Esophagus muscularis mucosa (tissue), 3 donors: ENCODE measurements around the gene SCNN1B.

Source experiments
- POLR2A ChIP-seq: fragments of 450-650 bp; IDR thresholded peaks from one replicate; pipeline ENCODE4 v1.6.1; 2017; ENCODE audit warnings: antibody characterized with exemption, moderate library complexity, mild to moderate bottlenecking, low read depth
- POLR2AphosphoS5 ChIP-seq, 2 donors: sonication (generic); formaldehyde crosslinking; IDR thresholded peaks; one replicate each; pipeline ENCODE4 v1.6.1; 2017; ENCODE audit warnings: antibody characterized with exemption in 2 of 2
- TF ChIP-seq, protein P1 (sequence below), 3 experiments: fragments of 200-600 bp in 2 of 3; fragments of 450-650 bp in 1 of 3; sonication (generic) in 2 of 3; IDR thresholded peaks; one replicate each; pipeline ENCODE4 v1.5.1; 2017 to 2019; ENCODE audit warnings: antibody characterized with exemption in 3 of 3, mild to moderate bottlenecking in 2 of 3, moderate library complexity in 1 of 3

DNA sequence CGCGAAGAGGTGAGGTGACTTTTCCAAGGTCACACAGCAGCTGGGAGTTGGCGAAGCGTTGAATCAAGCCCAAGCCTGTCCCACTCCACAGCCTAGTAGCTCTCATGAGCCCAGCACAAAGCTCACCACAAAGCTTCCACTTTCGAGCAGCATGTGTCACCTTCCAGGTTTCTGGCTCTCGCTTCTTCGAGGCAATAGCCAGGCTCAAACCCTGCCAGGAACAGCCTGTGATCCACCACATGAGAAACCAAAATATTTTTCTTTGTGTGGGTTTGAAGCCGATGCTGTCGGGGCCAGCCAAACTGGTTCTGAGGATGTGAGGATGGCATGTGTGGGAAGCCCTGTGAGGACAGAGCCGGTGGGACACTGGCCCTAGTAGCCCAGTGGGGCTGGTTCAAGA lies 82.8 kb downstream of the SCNN1B start:
- TF ChIP-seq, protein P1, sequence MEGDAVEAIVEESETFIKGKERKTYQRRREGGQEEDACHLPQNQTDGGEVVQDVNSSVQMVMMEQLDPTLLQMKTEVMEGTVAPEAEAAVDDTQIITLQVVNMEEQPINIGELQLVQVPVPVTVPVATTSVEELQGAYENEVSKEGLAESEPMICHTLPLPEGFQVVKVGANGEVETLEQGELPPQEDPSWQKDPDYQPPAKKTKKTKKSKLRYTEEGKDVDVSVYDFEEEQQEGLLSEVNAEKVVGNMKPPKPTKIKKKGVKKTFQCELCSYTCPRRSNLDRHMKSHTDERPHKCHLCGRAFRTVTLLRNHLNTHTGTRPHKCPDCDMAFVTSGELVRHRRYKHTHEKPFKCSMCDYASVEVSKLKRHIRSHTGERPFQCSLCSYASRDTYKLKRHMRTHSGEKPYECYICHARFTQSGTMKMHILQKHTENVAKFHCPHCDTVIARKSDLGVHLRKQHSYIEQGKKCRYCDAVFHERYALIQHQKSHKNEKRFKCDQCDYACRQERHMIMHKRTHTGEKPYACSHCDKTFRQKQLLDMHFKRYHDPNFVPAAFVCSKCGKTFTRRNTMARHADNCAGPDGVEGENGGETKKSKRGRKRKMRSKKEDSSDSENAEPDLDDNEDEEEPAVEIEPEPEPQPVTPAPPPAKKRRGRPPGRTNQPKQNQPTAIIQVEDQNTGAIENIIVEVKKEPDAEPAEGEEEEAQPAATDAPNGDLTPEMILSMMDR (IDR thresholded peaks at IDR 0.05) = no peak
- TF ChIP-seq POLR2A (no peak), POLR2AphosphoS5 (IDR thresholded peaks at IDR 0.05) (no peak)
